ENCODE data around the gene SORBS1.

SORBS1 gene

DNA sequence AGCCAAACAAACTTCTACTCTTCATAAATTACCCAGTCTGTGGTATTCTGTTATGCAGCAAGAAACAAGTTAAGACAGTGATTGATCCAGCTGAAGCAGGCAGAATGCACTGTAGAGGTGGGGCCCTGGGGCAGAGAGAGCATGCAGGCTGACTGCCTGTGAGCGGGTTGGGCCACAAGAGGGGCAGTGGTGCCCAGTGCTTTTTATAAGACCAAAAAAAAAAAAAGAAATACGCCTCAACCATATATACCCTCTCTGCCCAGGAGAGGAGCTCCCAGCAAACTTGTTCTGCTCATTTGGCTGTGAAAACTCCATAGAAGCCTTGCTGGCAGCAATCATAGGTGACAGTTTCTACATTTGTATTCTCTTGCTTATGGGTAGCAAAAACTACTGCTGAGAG, 104.7 kb downstream of the SORBS1 start:
- DNase-seq: no peak

GRCh38 chr10:95454940-95455339, 106.2 kb downstream of the SORBS1 start:
- no peak for DNase-seq

GRCh38 chr10:95454356-95454755, 106.8 kb downstream of the SORBS1 start:
- no peak for DNase-seq

DNA sequence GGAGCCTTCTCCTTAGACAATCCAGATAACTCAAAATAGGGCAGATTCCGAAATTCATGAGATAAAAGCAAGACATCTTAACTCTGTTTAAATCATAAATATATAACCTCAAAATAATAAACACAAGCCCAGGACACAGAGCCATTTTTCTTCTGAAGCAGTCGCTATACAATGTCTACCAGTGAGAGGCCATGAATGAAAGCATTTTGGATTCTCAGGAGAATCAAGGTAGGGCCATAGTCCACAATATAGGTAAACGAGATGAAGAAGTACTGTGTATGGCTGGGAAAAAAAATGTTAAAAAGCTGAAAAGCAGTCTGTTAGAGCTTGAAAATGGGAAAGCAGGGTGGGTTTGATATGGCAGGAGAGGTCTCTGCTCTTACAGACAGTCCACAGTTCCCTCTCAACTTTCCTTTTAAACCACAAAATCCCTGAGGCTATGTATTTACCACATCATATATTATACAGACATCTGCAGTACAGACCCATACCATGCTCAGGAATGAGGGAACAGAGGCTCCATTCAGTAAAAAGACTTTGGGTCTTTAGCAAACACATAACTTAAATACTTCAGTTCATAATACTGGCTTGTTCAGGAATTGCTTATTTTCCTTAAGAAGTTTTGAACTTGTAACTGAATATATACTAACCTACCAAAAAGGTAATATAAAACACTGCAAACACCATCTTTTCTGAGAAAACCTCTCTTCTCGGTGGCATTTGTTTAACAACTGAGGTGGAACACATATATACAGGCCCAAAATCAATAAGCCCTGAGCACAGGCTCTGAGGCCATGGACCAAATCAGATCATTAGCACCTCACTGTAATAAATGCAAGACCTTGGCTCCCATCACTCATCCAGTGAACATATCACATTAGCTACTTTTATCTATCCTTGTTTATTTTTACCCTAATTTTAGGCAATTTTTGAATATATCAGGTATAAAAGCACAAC, 109.3 kb downstream of the SORBS1 start:
- no peak for DNase-seq

GRCh38 chr10:95451150-95451549, 110.0 kb downstream of the SORBS1 start:
- no peak for DNase-seq

- no peak for DNase-seq
These were observed 111.0 kb downstream of the SORBS1 start for GRCh38 chr10:95450188-95450587.

DNA sequence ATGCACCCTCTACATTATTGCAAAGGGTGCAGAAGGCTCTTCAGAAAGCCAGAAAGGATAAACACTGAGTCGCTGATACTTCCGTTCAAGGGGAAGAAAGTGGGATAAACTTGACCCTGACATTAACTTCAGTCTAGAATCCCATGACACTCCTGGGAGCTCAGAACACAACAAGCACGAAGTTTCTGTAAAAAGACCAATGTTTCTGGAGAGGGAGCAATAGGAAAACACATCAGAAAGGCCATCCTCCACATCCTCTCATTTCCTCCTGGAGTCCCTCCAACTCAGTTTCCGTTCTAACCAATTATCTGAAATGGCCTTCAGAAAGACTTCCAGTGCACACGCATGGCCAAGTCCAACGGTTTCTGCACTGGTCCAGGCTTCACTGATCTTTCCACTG, 113.5 kb downstream of the SORBS1 start:
- no peak for DNase-seq

GRCh38 chr10:95445837-95446486, 115.2 kb downstream of the SORBS1 start:
- no peak for DNase-seq

GRCh38 chr10:95445223-95445836, 115.8 kb downstream of the SORBS1 start:
- DNase-seq: no peak

- DNase-seq: no peak
These were observed 116.4 kb downstream of the SORBS1 start for GRCh38 chr10:95444792-95445191.

GRCh38 chr10:95443636-95444035, 117.5 kb downstream of the SORBS1 start:
- no peak for DNase-seq

GRCh38 chr10:95442341-95442740, 118.8 kb downstream of the SORBS1 start:
- DNase-seq: no peak

DNA sequence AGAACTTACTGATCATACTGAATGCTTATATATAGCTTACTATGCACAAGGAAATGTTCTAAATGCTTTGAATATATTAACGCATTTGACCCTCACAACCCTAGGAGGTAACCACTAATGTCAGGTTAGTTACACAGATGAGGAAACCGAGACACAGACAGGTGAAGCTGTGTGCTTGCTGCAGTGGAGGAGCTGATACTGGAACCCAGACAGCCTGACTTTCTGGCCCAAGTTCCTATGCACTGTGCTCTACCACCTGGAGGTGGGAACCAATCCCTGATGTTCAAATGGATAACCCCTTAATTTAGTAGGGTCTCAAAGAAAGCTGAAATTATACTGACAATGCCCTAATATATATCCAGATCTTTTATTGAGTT, 119.6 kb downstream of the SORBS1 start:
- no peak for DNase-seq

GRCh38 chr10:95440756-95441546, 120.2 kb downstream of the SORBS1 start:
- no peak for DNase-seq

DNA sequence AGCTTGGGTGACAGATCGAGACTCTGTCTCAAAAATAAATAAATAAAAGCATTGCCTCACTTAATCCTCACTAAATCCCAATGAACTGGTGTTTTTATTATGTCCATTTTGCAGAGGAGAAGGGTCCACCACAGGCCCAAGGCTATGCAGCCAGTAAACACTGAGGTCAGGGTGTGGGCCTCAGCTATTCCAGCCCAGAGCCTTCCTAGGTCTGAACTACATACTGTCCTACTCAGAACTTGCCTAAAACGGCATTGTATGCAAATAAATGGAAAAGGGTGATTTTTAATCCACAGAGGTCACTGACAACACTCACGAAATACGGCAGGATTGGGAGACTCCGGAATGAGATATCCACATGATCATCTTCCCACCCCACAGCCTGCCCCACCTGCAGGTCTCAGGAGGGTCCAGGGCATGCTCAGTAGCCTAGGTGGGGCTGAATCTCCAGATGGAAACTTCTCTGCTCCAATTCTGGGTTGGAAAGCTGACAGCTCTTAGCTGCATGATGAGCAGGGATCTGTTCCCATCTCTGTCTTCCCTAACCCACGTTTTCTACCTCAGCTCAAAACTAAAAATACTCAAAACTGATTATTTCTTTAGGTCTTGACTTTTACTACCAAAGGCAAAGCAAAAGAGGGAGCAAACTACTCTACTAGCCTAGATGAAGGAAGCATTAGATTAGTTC, 121.0 kb downstream of the SORBS1 start:
- no peak for DNase-seq

GRCh38 chr10:95438781-95439180, 122.4 kb downstream of the SORBS1 start:
- DNase-seq: no peak

DNA sequence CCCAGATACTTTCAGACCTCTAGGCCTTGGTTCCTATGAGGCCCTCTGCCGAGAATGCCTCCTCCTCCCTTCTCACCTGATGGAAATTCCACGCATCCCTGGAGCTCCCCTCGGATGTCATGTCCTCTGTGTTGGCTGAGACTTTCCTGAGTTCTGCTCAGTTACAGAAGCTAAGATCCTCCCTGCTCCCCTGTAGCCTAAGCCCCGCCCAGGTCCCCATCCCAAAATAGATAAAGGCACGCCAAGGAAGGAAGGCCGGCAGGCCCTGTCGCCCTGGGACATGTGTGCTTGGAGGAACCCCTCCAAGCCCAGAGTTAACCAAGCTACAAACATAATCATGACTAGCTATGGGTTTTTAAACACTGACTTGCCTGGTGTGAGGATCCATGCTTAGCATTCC, 123.5 kb downstream of the SORBS1 start:
- no peak for DNase-seq

- DNase-seq: no peak
These were observed 125.5 kb downstream of the SORBS1 start for GRCh38 chr10:95435548-95436279.

DNA sequence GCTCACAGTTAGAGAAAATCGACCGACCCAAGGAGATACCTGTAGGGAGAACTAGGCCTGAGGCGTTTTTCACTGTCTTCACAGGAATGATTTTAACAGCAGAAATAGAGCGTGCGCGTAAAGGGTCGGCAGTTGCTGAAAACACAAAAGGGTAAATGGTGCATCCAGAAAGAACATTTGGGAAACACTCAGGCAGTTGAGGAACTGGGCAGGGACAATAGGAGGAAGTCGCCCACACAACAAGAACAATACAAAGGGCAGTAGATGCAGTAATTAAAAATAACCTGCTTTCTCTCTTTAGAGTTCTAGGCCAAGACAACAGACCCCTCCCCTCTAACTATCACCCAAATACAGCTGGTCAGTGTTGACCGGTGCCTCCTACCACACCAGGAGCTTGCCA, 126.6 kb downstream of the SORBS1 start:
- DNase-seq: no peak

GRCh38 chr10:95431900-95432342, 129.2 kb downstream of the SORBS1 start:
- DNase-seq: no peak

- DNase-seq: no peak
These were observed 130.8 kb downstream of the SORBS1 start for GRCh38 chr10:95430231-95430951.

All from NCI-H187 (cell line).